Tongue (tissue), 2 donors: Measurements from ENCODE around the gene PROX2. TPM values are rescaled to one million over a fixed set of nuclear protein-coding genes. Genes with fewer than 3 reads are reported as not detected.

Experiments used
- DNase-seq: peaks from one replicate; pipeline ENCODE4 v3.0.0-alpha.2; 2015
- total RNA-seq: library from RNA; depleted of rRNA; stranded (reverse); fragments of >200 nt; gene quantifications from one replicate; pipeline ENCODE4 v1.2.3, GENCODE V29; 2014

PROX2 gene
- total RNA-seq, 1 donor from 2014 or later: not detected

DNA sequence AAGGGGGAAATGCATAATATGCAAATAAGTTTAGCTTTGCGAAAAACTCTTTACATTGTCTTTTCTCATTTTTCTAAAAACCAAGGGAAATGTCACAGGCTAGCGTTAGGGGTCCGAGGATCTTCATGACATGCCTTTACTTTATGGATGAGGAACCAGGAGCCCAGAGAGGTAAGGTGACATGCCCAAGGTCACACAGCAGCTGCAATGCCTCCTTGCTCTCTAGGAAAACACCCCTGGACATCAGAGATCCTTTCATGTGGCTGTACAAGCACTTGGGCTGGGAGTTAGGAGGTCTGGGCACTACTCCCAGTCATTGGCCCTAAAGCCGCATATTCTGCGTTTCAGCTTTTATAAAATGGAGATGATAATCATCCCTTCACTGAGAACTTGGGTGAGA is 741 bp downstream of the PROX2 start:
- no peak for DNase-seq

DNA sequence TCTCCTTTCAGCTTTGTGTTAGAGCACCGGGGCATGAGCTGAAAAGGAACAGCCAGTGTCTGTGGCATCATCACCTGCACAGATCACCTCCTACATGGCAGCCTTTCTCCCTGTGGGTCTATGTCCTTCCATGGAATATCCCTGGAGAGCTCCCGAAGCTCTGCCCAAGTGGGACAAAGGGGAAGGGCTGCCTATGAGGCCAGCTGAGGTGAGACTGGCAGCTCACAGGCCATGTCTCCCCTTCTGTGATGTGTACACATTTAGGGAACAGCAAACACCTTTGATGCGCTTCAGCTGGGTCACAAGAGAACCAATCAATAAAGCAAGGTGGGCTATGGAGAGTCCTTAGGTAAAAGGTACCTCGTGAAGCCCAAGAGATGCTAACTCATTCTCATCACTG is 4.1 kb downstream of the PROX2 start:
- no peak for DNase-seq

DNA sequence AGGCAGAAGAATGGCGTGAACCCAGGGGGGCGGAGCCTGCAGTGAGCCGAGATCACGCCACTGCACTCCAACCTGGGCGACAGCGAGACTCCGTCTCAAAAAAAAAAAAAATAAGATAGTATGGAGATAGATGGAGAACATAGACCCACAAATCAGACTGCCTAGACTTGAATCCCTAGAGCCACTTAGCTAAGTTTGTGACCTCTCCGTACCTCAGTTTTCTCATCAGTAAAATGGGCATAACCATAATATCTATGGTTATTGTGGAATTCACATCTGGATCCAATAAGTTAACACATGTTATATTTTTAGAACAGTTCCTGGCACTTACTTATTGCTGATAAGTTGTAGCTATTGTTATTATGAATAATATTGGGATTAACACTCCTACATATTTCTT is 7.2 kb downstream of the PROX2 start:
- no peak for DNase-seq

DNA sequence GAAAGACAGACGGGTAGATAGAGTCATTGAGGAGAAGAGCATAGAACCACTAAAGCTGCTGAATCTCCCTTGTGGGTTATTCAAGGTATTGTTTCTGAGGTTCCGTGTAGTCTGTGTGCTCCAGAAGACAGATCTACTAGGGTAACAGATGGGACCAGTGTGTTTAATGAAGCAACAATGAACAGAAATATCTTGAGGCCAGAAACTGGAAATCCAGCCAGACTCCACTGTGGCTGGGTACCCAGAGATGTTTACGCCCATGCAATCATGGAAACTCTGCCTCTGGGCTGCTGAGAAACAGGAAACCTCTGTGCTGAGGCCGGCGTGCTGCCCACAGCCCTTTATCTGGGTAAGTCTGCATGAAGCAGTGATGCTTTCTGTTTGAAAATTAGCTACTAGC is 8.3 kb downstream of the PROX2 start:
- no peak for DNase-seq

DNA sequence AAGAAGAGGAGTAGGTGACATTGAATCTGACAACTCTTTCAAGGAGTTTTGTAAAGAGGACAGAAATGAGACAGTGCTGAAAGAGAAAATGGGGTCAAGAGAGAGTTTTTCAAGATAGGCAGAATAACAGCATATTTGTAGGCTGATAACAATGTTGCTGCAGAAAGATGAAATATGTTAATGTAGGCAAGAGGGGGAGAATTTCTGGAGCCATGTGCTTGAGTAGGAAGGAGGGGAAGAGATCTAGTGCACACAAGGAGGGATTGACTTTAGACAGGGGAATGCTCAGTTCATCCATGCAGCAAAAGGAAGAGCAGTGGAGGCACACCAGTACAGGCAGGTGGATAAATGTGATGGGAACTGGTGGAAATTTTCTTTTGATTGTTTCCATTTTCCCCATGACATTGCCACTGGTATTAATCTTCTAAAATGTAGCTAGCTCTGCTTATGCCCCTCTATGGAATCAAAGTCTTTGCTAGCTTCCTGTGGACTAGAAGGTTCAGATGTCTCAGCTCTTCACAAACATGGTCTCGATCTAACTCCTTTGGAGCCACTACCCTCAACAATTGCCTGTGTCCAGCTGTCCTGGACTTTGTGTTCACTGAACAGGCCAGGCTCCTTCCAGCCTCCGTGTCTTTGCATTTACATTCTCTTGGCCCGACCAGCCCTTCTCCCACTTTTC is 9.1 kb downstream of the PROX2 start:
- DNase-seq: no peak

DNA sequence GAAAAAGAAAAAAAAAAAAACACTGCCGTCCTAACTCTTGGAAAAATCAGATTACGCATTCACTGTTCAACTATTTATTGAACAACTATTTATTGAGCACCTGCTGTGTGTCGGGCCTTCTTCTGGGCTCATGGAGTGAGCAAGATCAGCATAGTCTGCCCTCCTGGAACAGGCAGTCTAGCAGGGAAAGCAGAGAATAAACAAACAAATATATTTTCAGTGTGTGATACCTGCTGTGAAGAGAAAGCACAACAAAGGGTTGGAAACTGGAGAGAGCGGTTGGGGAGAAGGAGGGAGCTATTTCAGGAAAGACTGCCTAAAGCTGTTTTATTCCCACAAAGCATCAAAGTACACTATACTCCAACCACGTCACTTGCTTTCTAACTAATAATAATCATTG is 10.8 kb downstream of the PROX2 start:
- no peak for DNase-seq

DNA sequence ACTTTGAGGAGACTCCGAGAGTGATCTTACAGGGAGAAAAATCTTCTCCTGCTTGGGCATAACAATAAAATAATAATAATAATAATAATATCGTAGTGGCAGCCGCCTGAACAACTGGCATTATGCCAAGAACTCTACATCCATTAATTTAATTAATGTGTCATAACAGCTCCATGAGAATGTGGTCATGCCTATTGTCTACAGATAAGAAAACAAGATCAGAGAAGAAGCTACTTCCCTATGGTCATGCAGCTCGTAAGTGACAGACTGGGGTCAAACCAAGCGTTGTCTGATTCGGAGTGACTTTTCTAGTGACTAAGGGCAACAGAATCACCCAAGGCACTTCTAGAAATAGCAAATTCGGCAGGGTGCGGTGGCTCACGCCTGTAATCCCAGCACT is 11.7 kb downstream of the PROX2 start:
- no peak for DNase-seq

DNA sequence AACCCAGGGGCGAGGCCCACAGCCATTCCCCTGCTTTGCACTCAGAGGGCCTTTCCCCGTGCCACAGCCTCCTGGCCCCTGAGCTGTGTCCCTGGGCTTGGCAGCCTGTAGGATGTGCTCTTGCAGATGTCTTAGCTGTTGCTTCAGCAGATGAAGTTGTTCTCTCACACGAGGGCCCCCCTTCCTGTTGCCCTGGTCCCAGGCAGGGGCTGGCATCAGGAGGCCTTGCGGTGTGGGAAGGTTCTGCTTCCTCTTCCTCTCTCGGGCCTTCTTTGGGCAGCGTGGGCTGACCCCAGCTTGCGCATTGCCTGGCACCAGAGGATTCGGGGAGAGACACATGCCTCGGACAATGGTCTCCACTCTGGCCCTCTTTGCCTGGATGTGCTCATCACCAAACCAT is 12.7 kb downstream of the PROX2 start:
- DNase-seq: no peak

DNA sequence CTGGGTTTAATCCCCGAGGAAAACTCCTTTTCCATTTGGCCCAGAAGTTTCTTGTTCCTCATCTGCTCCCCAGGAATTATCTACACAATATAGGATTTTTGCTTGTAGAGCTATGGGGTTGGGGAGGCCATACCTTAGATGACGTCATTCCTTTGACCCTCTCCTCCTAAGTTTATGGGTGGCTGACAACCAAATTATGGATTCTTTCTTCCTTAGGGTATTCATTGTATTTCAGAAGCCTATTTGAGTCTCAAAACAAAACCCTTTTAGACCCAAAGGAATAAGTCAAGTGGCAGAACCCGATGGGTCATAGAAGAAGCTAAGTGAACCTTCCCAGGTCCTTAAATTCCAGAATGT is 14.2 kb downstream of the PROX2 start:
- no peak for DNase-seq

DNA sequence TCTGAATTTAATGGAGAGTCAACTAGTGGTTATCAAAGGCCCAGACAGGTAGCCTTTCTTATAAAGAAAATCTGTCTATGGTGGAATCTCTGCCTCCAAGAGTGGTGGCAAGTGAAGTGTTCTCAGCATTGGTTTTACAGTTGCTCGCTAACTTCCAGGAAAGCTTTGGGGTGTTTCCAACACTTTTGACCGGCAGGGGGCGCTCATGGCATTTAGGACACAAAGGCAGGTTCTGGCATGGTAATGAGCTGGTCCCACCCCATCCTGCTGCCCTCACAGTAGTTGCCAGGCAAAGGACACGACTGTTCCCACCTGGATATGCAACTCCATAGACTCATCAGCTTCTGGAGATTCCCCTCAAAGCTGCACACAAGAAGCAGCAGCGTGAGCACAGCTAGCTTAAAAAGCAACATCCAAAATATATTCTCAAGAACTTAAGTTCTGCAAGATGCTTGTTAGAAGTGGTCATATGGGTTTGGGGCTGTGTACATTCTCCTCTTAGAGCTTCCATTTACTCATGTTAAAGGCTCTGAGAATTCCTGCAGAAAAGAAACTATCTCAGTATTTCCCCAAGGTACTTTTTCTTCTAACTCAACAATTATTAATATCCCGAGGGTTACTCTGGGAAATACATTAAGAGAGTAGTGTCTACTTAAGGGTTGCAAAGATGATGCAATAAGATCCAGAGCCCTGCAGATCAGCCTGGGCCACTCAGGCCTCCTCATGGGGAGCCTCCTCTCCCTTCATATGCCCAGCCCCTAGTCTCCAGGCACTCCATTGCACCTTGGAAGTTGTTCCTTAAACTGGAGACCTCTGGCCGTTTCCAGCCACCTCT is 14.8 kb downstream of the PROX2 start:
- DNase-seq: peak; percentile 95

DNA sequence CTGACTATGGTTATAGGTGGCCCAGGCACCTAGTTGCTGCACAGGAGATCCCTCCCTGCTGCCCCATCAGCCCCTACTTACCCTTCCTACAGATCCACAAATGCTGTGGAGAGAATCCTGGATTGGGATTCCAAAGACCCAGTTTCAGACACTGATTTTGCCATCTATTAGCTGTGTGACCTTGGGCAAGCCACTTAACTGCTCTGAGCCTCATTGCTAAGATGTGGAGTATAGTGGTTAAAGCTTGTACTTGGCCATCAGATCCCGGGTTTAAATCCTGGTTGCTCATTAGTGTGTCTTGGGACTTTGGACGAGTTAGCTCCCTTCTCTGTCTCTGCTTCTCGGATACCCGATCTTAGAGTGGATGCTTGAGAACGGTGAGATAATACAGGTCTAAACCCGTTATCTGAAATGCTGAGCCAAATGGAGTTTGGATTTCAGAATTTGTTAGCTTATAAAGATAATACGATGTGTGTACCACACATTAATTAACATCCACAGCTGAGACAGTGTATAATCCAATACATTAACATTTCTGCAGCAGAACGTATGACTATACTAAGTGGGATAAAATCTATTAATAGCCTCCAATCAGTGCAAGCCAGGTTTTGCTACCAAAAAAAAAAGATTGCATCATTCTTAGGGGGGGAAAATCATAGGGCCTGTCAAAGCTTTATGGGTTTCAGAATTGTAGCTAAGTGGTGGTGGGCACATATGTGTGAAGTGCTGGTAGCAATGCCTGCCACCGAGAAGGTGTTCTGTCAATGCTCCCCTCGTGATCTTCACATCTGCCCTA is 16.0 kb downstream of the PROX2 start:
- DNase-seq: no peak

DNA sequence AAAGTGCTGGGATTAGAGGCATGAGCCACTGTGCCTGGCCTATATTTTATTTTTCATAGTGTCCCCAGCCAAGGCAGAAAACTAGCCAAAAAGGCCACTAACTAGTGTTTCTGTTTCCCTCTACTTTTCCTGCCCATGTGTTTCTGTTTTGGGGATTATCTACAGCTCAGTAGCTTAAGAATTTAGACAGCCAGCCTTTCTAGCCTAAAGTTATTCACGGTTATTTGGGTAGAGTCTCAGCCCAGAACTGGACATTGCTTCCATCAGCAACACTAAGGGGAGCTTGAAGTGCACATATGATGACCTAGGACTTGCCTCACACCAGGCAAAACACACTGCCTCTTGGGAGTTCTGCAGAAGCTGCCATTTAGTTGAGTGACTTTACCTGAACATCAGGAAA is 17.9 kb downstream of the PROX2 start:
- DNase-seq: no peak

DNA sequence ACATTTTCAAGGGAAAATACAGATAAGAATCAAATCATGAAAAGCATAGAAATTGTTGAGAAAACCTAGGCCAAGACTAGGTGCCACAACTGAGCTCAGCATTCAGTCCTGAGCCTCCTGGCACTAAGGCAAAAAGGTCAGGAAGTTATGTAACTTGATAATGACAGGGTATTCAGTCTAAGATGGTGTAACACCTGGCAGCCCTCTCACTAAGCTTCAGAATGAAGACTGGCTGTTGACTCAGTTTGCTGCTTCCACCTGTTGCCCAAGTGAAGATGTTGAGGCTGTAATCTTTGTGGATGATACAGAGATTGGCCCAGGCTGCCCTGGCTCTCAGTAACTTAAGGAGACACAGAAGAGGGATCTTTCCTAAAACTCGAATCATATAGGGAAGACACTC is 19.6 kb downstream of the PROX2 start:
- DNase-seq: no peak

DNA sequence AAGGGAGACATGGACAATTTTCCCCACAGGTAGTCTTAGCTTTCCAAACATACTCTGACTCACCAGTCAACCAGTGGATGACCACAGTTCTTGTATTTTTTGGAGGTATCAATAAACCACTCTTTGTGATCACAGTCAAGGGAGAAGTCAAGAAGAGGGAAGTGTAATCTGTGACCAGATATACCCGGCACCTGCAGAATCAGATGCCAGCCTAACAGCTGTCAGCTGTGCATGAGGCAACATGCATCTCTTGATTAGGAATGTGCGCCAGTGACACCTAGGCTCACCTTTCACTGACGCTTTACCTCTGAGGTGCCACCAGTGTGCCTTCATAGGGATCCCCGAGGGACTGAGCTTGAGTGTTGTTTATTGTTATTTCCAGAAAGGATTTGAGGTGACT is 20.0 kb downstream of the PROX2 start:
- DNase-seq: no peak

DNA sequence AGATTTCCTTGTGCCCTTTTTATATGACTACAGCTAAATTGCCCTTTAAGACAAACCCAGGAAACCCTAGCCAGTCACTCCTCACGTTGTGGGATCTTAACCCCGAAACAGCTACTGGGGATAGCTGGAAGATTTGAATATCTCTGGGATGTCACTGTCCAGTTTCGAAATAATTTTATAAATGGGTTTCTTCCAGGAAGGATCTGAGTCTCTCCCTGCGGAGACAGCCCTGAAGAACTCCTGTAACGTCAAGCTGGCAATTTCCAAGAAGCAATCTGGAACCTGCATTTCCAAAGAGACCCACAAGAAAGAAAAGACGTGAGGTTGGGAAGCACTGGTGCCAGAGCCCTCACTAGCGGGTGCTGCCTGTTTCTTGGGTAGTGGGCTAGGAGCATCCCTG is 20.9 kb downstream of the PROX2 start:
- DNase-seq: no peak

DNA sequence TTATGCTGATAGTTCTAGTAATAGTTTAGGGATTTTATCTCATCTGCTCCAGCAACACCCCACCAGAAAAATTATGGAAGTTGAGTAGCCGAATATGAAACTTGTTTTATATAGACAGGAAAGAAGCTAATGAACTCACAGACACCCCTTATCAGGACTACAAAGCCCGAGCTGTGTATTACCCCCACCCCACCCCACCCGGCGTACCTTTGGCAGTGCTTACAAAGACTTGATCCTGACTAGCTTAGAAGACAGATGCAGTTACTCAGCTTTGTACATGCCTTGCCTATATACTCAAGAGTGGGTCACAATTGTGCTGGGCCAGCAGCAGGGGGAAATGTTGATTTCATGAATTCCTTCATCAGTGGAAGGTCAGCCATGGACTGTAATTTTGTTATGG is 22.4 kb downstream of the PROX2 start:
- DNase-seq: no peak

DNA sequence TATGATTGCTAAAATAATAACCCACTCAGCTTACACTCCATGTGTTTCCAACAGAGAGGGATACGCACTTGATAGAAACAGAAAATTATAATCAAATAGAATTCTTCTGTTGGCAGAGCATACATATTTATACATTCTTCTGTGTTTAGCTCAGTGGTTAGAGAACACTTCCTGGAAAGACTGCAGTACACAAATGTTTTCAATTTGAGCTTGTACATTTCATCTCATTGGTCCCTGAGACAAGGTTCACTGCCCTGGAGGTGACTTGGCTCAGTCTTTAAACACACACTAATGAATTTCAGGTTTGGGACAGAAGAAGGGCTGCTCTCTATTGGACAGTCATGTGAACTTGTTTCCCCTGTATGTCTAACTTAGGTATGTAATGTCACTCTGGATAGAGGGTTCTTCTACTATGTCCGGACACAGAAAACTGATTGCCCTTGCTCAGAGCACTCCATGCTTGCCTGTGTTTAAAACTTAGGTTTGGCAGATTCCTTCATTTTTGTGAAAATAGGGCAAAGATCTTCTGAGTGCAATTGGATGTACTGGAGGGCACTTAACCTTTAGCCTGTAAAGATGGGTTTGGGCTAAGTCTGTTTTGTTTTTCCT is 22.9 kb downstream of the PROX2 start:
- DNase-seq: peak; percentile 76

DNA sequence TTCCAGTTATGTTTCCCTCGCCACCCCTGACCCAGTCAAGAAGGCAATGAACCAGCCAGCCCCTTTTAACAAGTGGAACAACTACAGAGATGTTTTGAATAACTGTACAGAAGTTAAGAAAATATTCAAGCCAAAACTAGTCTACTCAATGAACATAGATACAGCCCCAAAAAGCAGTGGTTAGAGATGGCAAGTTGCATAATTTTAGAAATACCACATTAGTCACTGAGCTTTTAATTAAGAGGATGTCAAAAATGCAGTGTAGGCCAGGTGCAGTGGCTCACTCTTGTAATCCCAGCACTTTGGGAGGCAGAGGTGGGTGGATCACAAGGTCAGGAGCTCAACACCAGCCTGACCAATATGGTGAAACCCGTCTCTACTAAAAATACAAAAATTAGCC is 27.2 kb downstream of the PROX2 start:
- DNase-seq: no peak

DNA sequence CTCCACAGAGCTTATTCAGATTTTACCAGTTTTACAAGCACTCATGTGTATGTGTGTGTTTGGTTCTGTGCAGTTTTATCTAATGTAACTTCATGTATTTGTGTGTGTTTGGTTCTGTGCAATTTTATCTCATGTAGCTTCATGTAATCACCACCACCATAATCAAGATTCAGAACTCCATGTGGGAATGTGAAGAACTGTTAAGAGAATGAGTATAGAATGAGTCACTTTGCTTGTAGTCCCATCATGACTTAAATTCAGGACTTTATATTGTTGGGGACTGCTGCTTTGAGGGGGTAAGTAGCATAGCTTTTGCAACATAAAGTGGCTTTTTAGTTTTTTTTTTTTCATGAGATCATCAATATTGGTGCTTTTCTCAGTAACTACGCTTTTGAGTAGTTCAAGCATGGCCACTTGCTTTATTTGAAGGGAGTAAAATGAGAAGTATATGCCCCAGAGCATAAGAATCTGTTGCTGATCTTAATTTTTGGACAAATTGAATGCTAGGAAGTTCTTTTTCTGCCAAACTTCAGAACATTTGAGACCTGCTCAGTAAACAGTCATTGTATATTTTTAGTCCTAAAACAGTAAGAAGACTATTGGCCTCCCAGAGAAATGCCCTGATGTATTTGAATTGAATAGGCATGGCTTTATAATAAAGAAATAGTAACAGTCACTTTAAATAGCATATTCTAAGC is 28.8 kb downstream of the PROX2 start:
- DNase-seq: peak; percentile 32

DNA sequence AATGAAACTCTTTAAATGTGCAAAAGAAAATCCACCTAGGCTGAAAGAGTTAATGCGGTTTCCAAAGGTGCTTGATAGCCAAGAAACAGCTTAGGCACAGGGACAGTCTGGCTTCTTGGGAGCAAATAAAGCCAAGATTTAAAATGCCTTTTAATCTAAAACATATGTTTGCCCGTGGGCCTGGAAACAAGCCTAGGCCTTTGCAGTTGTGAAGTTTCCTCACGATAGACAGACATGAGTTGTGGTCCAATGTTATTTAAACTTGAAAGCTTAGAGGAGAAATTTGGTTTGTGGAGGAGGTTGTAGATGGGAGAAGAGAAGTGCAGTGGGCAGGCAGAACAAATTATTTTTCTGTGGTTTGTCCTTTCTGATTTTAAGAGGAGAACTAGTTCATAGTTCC is 29.8 kb downstream of the PROX2 start:
- peak; percentile 61 for DNase-seq

DNA sequence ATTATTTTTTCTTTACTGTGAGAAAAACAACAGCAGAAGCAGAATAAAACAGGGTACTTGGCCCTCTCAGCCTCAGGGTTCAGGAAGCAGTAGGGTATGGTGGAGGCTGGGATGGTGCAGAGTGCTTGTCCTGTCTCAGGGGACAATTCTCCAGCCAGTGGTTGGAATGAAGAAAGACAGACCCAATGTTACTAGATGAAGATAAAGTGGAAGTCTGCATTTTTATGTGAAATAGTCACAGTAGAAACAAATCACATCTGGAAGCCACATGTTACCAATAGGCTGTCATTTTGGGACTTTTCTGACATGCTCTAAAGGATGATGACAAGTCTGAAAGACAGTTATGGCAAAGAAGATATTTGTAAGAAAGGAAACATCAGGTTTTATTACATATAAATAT is 32.3 kb downstream of the PROX2 start:
- DNase-seq: peak; percentile 63
